Peyer's patch (tissue), 4 donors: ENCODE measurements around the gene PLA2G12A.

Experiments used
- POLR2A ChIP-seq, 2 donors: fragments of 450-650 bp; IDR thresholded peaks; one replicate each; pipeline ENCODE4 v1.5.1; 2017; ENCODE audit warnings: antibody characterized with exemption in 2 of 2, mild to moderate bottlenecking in 2 of 2, moderate library complexity in 2 of 2
- TF ChIP-seq, protein P1 (sequence below), 6 experiments: fragments of 450-650 bp in 4 of 6; fragments of 200-600 bp in 2 of 6; sonication (generic) in 1 of 6; IDR thresholded peaks; one replicate each; pipeline ENCODE4 v1.5.1; 2017 to 2019; ENCODE audit warnings: antibody characterized with exemption in 6 of 6, mild to moderate bottlenecking in 3 of 6, moderate library complexity in 1 of 6

DNA sequence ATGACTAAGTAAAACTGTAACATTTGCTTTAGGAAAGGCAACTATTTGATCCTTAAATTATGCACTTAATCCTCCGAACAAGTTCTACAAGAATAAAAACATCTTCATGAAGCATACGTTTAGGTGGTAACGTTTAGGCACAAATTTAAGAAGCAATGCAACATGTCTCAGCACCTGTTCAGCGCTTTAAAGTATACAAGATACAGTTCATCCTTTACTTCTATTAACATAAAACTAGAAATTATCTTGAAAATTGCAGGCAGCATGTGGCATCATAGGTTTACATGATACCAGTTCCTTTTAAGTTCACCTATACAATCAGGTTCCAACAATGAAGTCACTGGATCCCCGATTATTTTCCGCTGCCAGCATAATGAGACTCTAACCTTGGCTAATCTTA is 1.5 kb downstream of the PLA2G12A start:
- TF ChIP-seq, protein P1, sequence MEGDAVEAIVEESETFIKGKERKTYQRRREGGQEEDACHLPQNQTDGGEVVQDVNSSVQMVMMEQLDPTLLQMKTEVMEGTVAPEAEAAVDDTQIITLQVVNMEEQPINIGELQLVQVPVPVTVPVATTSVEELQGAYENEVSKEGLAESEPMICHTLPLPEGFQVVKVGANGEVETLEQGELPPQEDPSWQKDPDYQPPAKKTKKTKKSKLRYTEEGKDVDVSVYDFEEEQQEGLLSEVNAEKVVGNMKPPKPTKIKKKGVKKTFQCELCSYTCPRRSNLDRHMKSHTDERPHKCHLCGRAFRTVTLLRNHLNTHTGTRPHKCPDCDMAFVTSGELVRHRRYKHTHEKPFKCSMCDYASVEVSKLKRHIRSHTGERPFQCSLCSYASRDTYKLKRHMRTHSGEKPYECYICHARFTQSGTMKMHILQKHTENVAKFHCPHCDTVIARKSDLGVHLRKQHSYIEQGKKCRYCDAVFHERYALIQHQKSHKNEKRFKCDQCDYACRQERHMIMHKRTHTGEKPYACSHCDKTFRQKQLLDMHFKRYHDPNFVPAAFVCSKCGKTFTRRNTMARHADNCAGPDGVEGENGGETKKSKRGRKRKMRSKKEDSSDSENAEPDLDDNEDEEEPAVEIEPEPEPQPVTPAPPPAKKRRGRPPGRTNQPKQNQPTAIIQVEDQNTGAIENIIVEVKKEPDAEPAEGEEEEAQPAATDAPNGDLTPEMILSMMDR (IDR thresholded peaks at IDR 0.05), result no peak
- TF ChIP-seq POLR2A (IDR thresholded peaks at IDR 0.05), result no peak
